ENCODE data around the gene PIK3R4.
A peak's percentile ranks its signal among the peaks of the same experiment; 100 is the strongest.

The PIK3R4 gene

DNA sequence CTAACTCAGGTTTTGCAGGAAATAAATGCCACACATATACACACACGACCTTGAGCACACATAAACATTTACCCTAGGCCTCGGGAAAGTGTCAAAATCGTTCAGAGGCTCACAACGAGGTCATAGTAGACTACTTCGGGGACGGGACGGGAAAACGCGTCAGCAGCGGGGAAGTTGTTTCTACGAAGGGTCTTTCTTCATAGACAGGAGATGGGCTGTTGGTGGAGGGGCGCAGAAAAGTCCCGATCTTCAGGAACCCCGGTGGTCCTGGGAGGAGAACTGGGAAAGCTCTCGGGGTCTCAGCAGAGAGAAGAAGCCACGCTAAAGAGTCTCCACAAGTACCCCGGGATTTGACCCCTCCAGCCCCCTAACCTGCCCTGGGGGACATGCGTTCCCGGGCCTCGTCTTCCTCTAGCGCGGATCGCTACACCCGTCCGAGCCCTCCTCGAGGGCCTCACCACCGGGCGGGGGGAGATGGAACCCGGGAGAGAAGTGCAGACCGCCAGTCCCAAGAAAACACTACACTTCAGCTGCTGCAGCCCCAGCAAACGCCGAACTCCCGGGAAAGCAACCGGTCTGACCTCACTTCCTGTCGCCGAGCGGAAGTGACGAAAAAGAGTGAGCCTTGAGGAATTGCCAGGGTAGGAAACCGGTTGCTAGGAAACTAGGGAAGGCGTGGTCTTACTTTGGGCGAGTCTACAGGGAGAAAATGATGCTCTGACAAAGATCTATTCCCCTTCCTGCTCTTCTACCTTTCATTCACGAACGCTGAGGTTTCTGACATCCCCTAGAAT is at the start of gene PIK3R4:
PIK3R4 (minus strand) TSS at position 584 of the 794 bp plus-strand sequence. CDS start 1,611 bp downstream, outside the sequence.
- peak; percentile 96 for DNase-seq (ENCODE audit: low spot score)

DNA sequence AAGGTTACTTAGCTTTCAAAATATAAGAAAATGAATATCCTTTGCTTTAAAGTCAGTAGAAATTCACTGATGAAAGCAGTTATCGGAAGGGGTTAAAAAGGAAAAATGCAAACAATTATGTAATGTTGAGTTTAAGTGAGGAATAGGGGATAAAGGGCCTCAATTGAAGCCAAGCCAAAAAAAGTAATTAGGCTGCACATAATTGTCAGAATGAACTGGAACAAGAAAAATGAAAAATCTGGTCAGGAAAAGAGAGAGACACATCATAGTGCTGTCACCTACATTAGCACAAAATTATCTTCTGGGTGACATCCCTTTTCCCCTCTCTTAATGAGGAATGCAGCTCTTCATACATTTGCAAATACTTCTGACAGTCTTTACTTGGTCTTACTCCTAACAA is 48.8 kb upstream of the PIK3R4 start:
- DNase-seq (ENCODE audit: low spot score): no peak

DNA sequence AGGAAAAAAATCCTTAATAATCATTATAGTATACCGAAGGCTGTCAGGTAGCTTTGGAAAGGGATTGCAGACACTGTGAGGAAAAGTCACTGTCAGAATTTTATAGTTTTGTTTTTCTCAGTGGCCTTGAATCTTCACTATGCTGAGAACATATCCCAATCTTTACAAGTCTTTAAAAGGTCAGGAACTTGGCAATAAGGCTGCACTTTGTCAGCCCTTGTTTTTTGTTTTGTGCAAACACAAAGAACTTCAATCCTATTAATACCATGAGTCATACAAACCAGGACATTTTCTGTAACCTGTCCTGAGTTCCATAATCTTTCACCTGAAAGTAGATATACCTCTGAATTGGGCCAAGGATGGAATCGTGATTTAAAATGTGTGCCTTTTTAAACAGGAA is 45.6 kb upstream of the PIK3R4 start:
- DNase-seq (ENCODE audit: low spot score): no peak

GRCh38 chr3:130789782-130790322 is 43.2 kb upstream of the PIK3R4 start:
- DNase-seq (ENCODE audit: low spot score): no peak

DNA sequence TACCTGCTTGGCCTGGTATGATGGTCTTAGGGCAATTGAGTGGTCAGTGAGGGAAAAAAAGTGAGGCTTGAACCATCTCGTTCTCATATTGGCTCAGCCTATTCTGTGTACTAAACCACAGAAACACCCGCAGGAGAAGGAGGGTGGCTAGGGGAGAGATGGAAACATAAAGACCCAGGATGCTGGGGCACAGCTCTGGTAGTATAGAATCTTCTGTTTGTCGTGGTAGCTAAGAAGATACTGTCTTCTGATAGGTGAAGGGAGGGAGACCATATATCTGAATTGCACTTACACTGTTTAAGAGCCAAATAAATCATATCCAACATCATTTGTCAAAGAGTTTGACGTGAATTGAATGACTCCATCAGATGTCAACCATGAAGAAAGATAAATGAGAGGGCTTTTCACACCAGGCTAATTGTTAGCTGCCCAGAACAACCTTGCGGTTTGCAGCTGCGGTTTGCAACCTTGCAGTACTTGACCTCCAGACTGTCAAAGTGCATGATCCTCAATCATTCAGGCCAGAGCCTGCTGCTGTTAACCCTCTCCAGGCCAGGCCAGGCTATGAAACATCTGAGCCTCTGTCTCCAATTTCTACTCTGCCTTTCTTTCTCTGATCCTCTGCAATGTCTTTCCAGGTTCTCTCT is 40.9 kb upstream of the PIK3R4 start:
- DNase-seq (ENCODE audit: low spot score): no peak

DNA sequence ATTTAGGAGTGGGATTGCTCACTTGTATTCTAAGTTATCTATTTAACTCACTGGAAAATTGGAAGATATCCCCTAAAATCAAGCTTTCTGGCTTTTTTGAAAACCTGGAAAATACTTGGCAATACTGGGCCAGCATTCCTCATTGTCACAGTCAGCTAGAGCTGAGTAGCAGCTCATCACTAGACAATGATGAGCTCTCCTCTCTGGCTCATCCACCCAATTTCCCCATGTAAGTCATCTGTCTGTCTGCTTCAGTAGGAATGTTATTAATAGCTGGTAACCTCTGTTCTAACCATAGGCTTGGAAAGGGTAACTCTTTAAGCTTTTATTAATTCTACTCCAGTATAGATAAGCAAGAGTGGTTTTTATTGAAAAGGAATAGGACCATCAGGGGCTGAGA is 39.7 kb upstream of the PIK3R4 start:
- DNase-seq (ENCODE audit: low spot score): no peak

GRCh38 chr3:130783629-130784028 is 37.0 kb upstream of the PIK3R4 start:
- no peak for DNase-seq (ENCODE audit: low spot score)

- no peak for DNase-seq (ENCODE audit: low spot score)
These were observed 32.9 kb upstream of the PIK3R4 start for GRCh38 chr3:130779486-130779885.

DNA sequence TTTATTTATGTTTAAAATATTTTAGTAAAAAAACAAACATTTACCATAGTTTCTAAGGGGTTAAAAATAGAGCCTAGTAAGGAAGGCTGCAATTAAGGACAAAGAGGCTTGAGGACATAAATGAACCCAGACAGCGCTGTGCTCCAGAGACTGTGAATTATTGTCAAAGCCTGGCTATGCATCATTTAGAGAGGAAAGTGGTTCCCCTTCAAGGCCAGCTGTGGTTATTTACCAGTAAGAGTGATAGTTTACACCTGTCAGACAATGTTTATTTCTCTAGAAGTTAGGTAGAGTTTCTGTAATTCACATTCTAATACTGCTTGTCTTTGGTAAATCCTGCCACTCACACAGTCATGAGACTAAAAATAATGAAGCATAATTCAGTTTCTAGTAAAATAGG is 32.4 kb upstream of the PIK3R4 start:
- no peak for DNase-seq (ENCODE audit: low spot score)

GRCh38 chr3:130773366-130773765 is 26.7 kb upstream of the PIK3R4 start:
- no peak for DNase-seq (ENCODE audit: low spot score)

- DNase-seq (ENCODE audit: low spot score): no peak
These were observed 25.5 kb upstream of the PIK3R4 start for GRCh38 chr3:130772129-130772528.

GRCh38 chr3:130770644-130771043 is 24.0 kb upstream of the PIK3R4 start:
- DNase-seq (ENCODE audit: low spot score): no peak

GRCh38 chr3:130761730-130762311 is 15.2 kb upstream of the PIK3R4 start:
- DNase-seq (ENCODE audit: low spot score): no peak

GRCh38 chr3:130760922-130761321 is 14.3 kb upstream of the PIK3R4 start:
- DNase-seq (ENCODE audit: low spot score): no peak

DNA sequence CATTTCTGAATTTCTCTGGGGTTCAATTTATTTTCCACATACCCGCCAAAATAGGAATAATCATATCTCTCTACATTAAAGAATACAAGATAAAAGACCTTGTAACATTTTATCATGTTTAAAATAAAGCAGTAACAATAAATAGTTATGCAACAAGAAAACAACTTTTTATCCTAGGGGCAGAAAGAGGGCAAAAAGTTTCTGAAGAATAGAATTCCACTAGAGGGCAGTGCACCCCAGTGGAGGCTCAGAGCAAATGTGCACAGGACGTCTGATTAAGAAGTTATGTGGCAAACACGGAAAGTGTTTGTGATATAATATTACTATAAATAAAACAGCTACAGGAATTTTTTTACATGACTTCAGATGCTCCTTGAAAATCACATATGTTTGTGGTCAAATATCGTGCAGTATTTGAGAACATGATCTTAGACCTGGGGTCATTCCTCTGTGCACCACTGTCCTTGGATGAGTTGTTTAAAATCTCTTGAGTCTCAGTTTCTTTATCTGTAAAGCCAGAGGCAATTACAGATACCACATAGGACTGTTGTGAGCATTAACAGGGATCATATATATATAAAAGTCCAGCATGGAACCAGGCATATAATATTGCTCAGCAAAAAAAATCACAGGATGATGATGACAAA is 13.2 kb upstream of the PIK3R4 start:
- DNase-seq (ENCODE audit: low spot score): peak; percentile 72

- DNase-seq (ENCODE audit: low spot score): no peak
These were observed 12.2 kb upstream of the PIK3R4 start for GRCh38 chr3:130758624-130759369.

DNA sequence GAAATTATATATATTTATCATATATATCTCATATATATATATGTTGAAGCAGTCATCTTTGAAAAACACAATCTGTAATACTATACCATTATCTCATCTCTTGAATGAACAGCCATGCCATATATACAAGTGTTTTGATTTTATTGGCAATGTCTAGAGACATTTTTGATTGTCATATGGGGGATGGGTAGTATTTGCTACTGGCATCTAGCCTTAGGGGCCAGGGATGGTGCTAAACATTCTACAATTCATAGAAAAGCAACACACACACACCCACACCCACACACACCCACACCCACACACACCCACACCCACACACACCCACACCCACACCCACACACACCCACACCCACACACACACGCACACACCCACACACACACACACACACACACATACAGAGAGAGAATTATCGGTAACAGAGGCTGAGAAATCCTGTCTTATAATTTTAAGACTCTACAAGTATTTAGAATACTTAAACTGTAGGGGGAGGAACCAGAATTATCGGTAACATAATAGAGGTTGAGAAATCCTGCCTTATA is 11.1 kb upstream of the PIK3R4 start:
- DNase-seq (ENCODE audit: low spot score): no peak

- DNase-seq (ENCODE audit: low spot score): no peak
These were observed 9.0 kb upstream of the PIK3R4 start for GRCh38 chr3:130755666-130756065.

DNA sequence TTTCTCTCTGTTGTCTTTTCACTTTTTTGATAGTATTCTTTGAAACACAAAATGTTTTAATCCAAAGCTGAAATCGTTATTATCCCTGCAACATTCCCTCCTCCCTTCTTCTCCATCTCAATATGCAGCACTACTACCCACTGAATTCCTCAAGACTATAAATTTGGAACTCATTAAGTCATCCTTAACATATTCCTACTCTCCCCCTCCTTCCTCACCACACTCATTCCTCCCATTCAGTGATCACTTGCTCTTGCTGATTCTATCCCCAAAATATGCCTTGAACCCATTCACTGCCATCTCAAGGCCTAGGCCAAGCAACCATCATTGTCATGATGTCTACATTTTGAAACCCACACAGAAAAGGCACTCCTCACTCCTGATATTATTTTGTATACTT is 2.4 kb upstream of the PIK3R4 start:
- DNase-seq (ENCODE audit: low spot score): no peak

- DNase-seq (ENCODE audit: low spot score): no peak
These were observed 1.8 kb upstream of the PIK3R4 start for GRCh38 chr3:130748467-130748861.

DNA sequence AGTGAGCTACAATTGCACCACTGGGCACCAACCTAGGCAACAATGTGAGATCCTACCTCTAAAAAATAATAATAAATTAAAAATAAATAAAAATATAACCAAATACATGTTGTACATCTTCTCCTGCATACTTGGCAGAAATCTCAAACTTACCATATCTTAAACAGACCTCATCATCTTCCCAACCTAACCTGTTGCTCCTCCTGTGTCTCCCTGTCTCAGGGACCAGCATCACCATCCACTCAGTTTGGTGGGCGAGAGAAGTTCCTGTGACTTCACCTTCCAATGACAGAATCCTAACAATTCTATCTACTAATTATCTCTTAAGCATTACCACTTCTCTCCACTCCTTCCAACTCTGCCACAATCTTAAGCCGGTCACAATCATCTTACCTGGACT is 3.3 kb downstream of the PIK3R4 start:
- no peak for DNase-seq (ENCODE audit: low spot score)

Measured in CD4-positive, alpha-beta T cell treated with Interleukin-15 for 4 hours (primary cell).